Measurements from ENCODE around the gene CENPM.

GRCh38 chr22:41940832-41941765, 5.9 kb downstream of the CENPM start:
- peak; percentile 72 for TF ChIP-seq CTCF (IDR thresholded peaks at IDR 0.05; ENCODE audit: insufficient read depth, low read length, poor library complexity, severe bottlenecking)
- no peak for TF ChIP-seq EZH2phosphoT487 (conservative IDR thresholded peaks at IDR 0.05; ENCODE audit: low read length)

Measured in SU-DHL-6 (cell line).